GM10266 (cell line): ENCODE data around the gene OR7C2.

Experiments
- DNase-seq: peaks from one replicate; pipeline ENCODE4 v3.0.0; 2012; ENCODE audit errors: extremely low spot score
- CTCF ChIP-seq: IDR thresholded peaks from 2 replicates; pipeline ENCODE4 v1.5.1; 2012; ENCODE audit warnings: mild to moderate bottlenecking, low read depth; ENCODE audit not compliant: control insufficient read depth, insufficient read depth; ENCODE audit errors: missing control alignments

The OR7C2 gene

DNA sequence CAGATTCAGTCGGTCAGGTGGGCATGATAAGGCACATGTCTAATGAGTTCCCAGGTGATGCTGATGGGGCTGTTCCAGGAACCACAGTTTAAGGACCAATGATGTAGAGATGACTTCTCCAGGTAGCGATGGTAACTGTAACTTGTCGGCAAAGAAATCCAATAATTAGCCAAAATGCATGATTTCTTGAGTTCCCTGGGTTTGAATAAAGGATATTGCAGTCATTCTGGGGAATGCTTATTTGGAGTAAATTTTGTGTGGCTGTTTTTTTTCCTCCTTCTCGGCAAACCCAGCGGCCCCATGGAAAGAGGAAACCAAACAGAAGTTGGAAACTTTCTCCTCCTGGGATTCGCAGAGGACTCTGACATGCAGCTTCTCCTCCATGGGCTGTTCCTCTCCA, at the start of gene OR7C2:
OR7C2 (plus strand) TSS at position 301 of the 400 bp plus-strand sequence; CDS start at position 301, 0 bp downstream.
- no peak for TF ChIP-seq CTCF
- DNase-seq, result no peak

- no peak for DNase-seq
- no peak for TF ChIP-seq CTCF
These were observed 39.5 kb upstream of the OR7C2 start for GRCh38 chr19:14901675-14902260.

- TF ChIP-seq CTCF, result no peak
- DNase-seq, result no peak
These were observed 34.6 kb upstream of the OR7C2 start for GRCh38 chr19:14906711-14907110.

DNA sequence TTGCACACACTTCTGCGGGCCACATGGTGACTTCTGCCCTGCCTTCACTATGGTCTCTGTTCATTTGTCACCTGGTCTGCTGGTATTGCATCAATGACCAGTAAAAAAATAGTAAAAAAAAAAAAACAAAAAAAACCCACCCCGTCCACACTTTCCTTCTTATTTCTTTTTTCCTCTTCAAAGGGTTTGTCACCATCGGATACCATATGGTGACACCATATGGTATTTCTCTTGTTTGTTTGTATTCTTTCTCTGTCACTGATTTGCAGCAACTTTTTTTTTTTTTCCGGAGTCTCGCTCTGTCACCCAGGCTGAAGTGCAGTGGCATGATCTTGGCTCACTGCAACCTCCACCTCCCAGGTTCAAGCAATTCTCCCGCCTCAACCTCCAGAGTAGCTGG, 26.2 kb upstream of the OR7C2 start:
- DNase-seq, result no peak
- TF ChIP-seq CTCF, result no peak

- no peak for DNase-seq
- TF ChIP-seq CTCF, result no peak
These were observed 24.4 kb upstream of the OR7C2 start for GRCh38 chr19:14916848-14917247.

- no peak for DNase-seq
- TF ChIP-seq CTCF, result no peak
These were observed 7.8 kb upstream of the OR7C2 start for GRCh38 chr19:14933506-14933905.

DNA sequence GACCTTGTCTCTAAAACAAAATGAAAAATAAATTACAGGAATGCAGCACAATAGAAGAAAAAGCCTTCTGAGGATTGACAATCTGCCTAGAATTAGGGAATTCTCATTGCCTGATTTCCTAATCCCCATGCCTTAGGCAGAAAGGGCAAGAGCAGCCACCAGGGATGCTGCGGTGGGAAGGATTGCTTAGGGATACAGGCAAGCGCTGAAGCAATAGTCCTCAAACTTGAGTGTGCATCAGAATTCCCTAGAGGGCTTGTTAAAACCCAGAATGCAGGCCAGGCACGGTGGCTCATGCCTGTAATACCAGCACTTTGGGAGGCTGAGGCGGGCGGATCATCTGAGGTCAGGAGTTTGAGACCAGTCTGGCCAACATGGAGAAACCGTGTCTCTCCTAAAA, 1.0 kb upstream of the OR7C2 start:
- no peak for DNase-seq

More for the DNA sequence above, 1.0 kb upstream of the OR7C2 start:
- no peak for TF ChIP-seq CTCF
